GM12864 (cell line): ENCODE data around the gene NAA50.
A peak's percentile ranks its signal among the peaks of the same experiment; 100 is the strongest.

Source experiments
- DNase-seq: peaks from one replicate; pipeline ENCODE4 v3.0.0-alpha.2; 2011; ENCODE audit warnings: low read depth
- H3K4me3 ChIP-seq: 2 replicates; pipeline ENCODE4 v1.5.1; 2011; ENCODE audit warnings: mild to moderate bottlenecking, low read depth, low read length, control low read depth
- TF ChIP-seq, protein P1 (sequence below): IDR thresholded peaks from 2 replicates; pipeline ENCODE4 v1.5.1; 2011; ENCODE audit warnings: low read depth, mild to moderate bottlenecking, moderate library complexity, low read length, control low read depth, inconsistent platforms; ENCODE audit errors: missing control alignments

Gene NAA50

DNA sequence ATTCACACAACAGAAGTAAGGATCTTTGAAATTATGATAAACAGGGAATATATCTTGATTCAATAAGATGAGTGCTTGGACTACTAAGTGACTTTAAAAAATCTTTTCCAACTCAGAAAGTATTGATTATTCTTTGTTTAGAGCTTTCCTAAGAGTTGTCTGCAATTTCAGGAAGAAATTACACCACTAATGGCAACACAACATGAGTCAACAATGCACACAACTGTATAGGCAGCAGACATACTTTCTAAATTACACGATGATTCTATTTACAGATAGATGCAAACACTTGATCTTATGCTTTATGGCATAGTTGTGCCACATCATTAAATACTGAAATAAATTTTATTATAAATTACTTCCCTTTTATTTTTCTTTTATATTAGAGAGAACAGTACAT is 4.4 kb downstream of the NAA50 start:
- no peak overlapping the region for H3K4me3 ChIP-seq
- TF ChIP-seq, protein P1, sequence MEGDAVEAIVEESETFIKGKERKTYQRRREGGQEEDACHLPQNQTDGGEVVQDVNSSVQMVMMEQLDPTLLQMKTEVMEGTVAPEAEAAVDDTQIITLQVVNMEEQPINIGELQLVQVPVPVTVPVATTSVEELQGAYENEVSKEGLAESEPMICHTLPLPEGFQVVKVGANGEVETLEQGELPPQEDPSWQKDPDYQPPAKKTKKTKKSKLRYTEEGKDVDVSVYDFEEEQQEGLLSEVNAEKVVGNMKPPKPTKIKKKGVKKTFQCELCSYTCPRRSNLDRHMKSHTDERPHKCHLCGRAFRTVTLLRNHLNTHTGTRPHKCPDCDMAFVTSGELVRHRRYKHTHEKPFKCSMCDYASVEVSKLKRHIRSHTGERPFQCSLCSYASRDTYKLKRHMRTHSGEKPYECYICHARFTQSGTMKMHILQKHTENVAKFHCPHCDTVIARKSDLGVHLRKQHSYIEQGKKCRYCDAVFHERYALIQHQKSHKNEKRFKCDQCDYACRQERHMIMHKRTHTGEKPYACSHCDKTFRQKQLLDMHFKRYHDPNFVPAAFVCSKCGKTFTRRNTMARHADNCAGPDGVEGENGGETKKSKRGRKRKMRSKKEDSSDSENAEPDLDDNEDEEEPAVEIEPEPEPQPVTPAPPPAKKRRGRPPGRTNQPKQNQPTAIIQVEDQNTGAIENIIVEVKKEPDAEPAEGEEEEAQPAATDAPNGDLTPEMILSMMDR, result no peak
- no peak for DNase-seq

- TF ChIP-seq, protein P1, result no peak
- no peak for DNase-seq
- no peak overlapping the region for H3K4me3 ChIP-seq
Measured at GRCh38 chr3:113741086-113741485, 5.0 kb downstream of the NAA50 start.

- TF ChIP-seq, protein P1, result peak; percentile 46
- H3K4me3 ChIP-seq, result no peak overlapping the region
- DNase-seq, result no peak
Measured at GRCh38 chr3:113736548-113737089, 9.4 kb downstream of the NAA50 start.

- TF ChIP-seq, protein P1, result no peak
- no peak for DNase-seq
- H3K4me3 ChIP-seq, result no peak overlapping the region
Measured at GRCh38 chr3:113731694-113732093, 14.4 kb downstream of the NAA50 start.

DNA sequence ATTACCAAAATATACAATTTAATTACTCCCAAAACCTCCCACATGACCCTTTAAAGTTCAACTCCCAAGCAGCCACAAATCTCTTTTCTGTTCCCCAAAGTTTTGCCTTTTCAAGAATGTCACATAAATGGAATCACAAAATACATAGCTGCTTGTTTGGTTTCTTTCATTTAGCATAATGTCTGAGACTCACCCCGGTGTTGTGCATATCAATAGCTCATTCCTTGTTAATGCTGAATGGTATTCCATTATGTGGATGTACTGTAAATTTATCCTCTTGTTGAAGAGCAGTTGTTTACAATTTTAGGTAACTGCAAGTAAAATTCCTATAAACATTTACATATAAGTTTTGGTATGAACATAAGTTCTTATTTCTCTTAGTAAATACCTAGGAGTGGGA is 15.5 kb downstream of the NAA50 start:
- DNase-seq, result no peak
- no peak overlapping the region for H3K4me3 ChIP-seq
- TF ChIP-seq, protein P1, result no peak

DNA sequence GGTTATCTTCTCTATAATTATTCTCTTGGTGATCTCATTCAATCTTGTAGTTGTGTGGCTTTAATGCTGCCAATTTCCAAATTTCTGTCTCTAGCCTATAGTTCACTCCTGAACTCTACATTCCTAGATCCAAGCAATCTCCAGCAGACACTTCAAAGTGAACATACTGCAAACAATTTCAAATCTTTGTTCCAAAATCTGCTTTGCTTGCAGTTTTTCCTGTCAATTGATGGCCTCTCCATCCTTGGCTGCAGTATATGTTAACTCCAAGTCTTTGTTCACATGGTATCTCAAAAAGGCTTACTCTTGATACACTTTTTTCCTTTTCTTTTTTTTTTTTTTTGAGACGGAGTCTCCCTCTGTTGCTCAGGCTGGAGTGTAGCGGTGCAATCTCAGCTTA is 17.4 kb downstream of the NAA50 start:
- H3K4me3 ChIP-seq, result no peak overlapping the region
- TF ChIP-seq, protein P1, result no peak
- DNase-seq, result no peak

GRCh38 chr3:113721636-113722035 is 24.4 kb downstream of the NAA50 start:
- no peak overlapping the region for H3K4me3 ChIP-seq
- DNase-seq, result no peak
- TF ChIP-seq, protein P1, result no peak
